HL-60/S4 (cell line): Measurements from ENCODE around the gene RAP1A.

Source experiments
- in situ Hi-C: fragments of 300-500 bp; cut with MboI; formaldehyde crosslinking; loops from 2 replicates; pipeline ENCODE4 v1.14.3; 2022; ENCODE audit warnings: low sequenced_read_pairs

RAP1A gene

GRCh38 chr1:111750856-111751255 lies 131.3 kb downstream of the RAP1A start:
- in situ Hi-C loops: loop anchor here (5.0 to 25.0 kb wide), 2 partner anchors 34 to 539 kb away; partner anchors contain the start of gene DENND2D

- in situ Hi-C loops: loop anchor here (5.0 to 25.0 kb wide), 2 partner anchors 35 to 540 kb away; partner anchors contain the start of gene DENND2D
Measured at GRCh38 chr1:111751906-111752575, 132.5 kb downstream of the RAP1A start.

GRCh38 chr1:111754984-111755330 lies 135.4 kb downstream of the RAP1A start:
- in situ Hi-C loops: loop anchor here (5.0 to 25.0 kb wide), 2 partner anchors 38 to 543 kb away; partner anchors contain the start of gene DENND2D

- in situ Hi-C loops: loop anchor here (25.0 kb wide), 1 partner anchor 543 kb away; the partner anchor contains the start of gene DENND2D
Measured at GRCh38 chr1:111755331-111756123, 135.9 kb downstream of the RAP1A start, which contains the start of gene DDX20. DDX20 (plus strand) TSS chr1:111755901; CDS start chr1:111755925, 24 bp downstream.

GRCh38 chr1:111756124-111756513 lies 136.5 kb downstream of the RAP1A start:
- in situ Hi-C loops: loop anchor here (25.0 kb wide), 1 partner anchor 544 kb away; the partner anchor contains the start of gene DENND2D

- in situ Hi-C loops: loop anchor here (25.0 kb wide), 1 partner anchor 546 kb away; the partner anchor contains the start of gene DENND2D
Measured at GRCh38 chr1:111758373-111758772, 138.8 kb downstream of the RAP1A start.

GRCh38 chr1:111761717-111762116 lies 142.1 kb downstream of the RAP1A start:
- in situ Hi-C loops: loop anchor here (5.0 to 25.0 kb wide), 2 partner anchors 279 to 549 kb away; partner anchors contain the start of gene DENND2D

GRCh38 chr1:111762332-111762731 lies 142.7 kb downstream of the RAP1A start:
- in situ Hi-C loops: loop anchor here (5.0 to 25.0 kb wide), 2 partner anchors 280 to 550 kb away; partner anchors contain the start of gene DENND2D
